Fibroblast of the aortic adventitia (primary cell): ENCODE results near the gene ACCSL. TPM values are rescaled to one million over a fixed set of nuclear protein-coding genes. Genes with fewer than 3 reads are reported as not detected.

ENCODE experiments used
- DNase-seq: peaks from one replicate; pipeline ENCODE4 v3.0.0-alpha.2; 2010; ENCODE audit warnings: low read depth
- H3K4me3 ChIP-seq: 2 replicates; pipeline ENCODE4 v1.5.1; 2011; ENCODE audit warnings: low read depth, mild to moderate bottlenecking, control low read depth, low read length, moderate library complexity
- total RNA-seq: library from RNA; depleted of rRNA; stranded (reverse); fragments of >200 nt; gene quantifications from 2 replicates; pipeline ENCODE4 v1.2.3, GENCODE V29; 2012; ENCODE audit warnings: low replicate concordance
- TF ChIP-seq, protein P1 (sequence below): IDR thresholded peaks from 2 replicates; pipeline ENCODE4 v1.5.1; 2011; ENCODE audit warnings: mild to moderate bottlenecking, low read length, control low read depth, inconsistent platforms; ENCODE audit not compliant: insufficient read depth

Gene ACCSL
- total RNA-seq, 1 donor = not detected

DNA sequence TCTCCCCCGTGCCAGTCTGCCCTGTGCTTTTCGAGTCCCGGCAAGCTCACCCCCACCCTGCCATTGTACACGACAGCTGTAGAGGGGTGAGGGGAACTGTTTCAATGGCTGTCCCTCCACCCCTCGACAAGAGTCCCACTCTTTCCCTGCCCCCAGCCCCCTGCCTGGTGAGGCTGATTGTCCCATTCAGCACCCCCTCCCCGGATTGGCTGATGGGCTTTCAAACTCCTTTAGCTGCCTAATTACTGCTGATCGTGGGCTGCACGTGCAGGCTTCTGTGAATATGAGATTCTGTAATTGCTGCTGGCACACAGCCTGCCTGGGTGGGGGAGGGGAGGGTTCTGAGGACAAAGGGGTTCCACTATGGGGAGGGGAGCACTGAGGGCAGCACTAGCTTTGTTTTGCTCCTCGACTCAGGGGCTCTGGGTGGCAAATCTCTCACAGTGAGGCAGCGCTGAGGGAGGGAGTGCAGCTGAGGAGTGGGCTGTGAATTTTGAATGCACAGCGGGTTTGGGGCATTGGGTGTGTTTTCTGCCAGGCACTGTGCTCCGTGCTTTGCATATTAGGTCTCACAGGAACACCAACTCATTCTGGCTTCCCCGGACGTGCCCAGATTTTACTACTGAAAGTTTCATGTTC is 42.6 kb upstream of the ACCSL start:
- TF ChIP-seq, protein P1, sequence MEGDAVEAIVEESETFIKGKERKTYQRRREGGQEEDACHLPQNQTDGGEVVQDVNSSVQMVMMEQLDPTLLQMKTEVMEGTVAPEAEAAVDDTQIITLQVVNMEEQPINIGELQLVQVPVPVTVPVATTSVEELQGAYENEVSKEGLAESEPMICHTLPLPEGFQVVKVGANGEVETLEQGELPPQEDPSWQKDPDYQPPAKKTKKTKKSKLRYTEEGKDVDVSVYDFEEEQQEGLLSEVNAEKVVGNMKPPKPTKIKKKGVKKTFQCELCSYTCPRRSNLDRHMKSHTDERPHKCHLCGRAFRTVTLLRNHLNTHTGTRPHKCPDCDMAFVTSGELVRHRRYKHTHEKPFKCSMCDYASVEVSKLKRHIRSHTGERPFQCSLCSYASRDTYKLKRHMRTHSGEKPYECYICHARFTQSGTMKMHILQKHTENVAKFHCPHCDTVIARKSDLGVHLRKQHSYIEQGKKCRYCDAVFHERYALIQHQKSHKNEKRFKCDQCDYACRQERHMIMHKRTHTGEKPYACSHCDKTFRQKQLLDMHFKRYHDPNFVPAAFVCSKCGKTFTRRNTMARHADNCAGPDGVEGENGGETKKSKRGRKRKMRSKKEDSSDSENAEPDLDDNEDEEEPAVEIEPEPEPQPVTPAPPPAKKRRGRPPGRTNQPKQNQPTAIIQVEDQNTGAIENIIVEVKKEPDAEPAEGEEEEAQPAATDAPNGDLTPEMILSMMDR = no peak
- DNase-seq = no peak
- no peak overlapping the region for H3K4me3 ChIP-seq

DNA sequence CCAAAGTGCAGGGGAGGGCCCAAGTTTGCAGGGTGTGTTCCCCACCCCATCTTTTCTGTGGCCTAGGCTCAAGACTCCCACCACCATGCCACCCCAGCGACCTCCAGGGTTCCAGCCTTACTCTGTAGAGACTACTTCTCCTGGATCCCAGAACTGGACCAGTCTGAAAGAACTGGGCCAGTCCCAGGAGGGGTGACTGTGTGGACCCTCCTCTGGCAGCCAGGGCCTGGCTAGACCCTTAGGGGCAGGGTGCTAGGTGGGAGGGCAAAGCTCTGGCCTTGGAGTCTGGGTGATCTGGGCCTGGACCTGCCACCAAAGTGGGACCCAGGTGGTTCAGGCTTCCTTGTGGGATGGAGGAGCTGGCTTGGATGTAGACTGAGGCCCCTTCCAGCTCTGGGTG is 41.8 kb upstream of the ACCSL start:
- TF ChIP-seq, protein P1 = no peak
- no peak for DNase-seq
- H3K4me3 ChIP-seq = no peak overlapping the region

DNA sequence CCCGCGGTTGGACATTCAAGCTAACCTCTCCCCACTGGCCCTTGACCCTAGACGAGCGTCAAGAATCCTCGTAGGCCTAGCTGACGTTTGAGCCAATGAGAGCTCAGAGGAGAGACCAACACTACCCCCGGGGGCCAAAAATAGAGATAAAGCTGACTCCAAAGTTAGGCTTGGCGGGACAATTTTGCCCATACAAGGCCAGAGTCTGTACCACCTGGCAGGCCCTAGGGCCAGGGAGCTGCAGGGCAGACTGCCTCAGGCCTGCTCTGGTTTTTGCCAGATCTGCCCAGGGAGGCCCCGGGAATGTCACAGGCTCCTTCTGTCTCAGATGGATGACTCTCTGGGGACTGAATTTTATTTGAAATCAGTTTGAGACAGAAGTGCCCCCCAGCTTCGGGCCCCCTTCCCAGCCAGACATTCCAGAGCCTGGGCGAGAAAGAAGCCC is 40.8 kb upstream of the ACCSL start:
- no peak for DNase-seq
- H3K4me3 ChIP-seq = no peak overlapping the region
- TF ChIP-seq, protein P1 = no peak

DNA sequence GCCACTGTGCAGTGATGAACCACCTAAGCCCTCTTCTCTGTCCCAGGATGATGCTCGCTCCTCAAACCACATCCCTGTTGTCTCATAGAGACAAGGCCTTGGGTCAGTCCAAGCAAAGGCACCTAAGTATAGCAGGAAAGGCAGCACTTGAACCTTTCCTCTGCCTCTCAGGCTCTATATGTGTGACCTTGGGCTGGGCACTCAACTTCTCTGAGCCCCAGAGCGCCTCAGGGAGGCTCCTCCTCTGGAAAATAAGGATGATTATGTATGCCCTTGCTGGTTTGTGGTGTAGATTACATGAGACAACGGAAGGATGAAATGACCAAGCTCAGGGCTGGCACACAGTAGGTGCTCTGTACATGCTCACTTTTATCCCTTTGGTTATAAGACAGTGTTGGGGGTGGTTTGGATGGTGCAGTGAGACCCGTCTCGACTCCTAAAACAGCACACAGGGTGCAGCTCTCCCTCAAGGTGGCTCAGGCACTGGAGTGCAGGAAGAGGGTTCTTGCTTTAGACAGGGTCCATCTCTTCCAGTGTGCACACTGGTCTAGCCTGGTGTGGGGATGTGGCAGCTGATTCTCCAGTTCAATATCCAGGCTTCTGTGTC is 40.2 kb upstream of the ACCSL start:
- no peak overlapping the region for H3K4me3 ChIP-seq
- TF ChIP-seq, protein P1 = no peak
- DNase-seq = no peak

DNA sequence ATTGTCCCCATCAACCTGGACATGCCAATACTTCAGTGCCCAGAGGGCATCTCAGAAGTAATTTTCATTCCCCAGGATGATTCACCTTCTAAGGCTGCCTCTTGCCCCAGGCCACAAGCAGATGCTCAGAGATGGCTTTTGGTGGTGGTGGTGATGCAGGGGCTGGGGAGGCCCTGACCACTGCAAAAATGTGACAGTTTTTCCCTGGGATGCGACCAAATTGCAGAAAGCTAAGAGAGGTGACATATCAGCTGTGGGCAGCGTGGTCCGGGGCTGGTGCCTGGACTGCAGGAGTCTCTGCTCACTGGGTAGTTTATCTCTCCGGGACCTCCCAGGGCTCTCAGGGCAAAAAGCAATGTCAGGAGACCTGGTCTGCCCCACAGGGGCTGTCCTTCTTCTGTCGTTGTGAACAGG is 39.7 kb upstream of the ACCSL start:
- no peak for DNase-seq

DNA sequence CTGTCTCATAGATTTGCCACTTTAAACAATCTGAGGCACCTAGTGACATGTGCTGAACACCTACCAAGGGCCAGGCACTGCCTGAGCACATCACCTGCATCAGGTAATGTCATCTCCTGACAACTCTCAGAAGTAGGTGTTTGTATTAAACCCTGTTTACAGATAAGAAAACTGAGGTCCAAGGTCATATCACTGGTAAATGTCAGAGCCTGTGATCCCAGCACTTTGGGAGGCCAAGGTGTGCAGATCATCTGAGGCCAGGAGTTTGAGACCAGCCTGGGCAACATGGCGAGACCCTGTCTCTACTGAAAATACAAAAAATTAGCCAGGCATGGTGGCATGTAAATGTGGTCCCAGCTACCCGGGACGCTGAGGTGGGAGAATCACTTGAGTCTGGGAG is 39.1 kb upstream of the ACCSL start:
- DNase-seq = no peak
- TF ChIP-seq, protein P1 = no peak
- no peak overlapping the region for H3K4me3 ChIP-seq

More for the DNA sequence above, 39.7 kb upstream of the ACCSL start:
- H3K4me3 ChIP-seq = no peak overlapping the region
- TF ChIP-seq, protein P1 = no peak
